ENCODE data around the gene LENG1.
"Not testable (repeated sequence)": the region's sequence is repeated elsewhere in the genome, so short reads cannot be mapped to it uniquely, and the experiment has no call there.

The LENG1 gene

DNA sequence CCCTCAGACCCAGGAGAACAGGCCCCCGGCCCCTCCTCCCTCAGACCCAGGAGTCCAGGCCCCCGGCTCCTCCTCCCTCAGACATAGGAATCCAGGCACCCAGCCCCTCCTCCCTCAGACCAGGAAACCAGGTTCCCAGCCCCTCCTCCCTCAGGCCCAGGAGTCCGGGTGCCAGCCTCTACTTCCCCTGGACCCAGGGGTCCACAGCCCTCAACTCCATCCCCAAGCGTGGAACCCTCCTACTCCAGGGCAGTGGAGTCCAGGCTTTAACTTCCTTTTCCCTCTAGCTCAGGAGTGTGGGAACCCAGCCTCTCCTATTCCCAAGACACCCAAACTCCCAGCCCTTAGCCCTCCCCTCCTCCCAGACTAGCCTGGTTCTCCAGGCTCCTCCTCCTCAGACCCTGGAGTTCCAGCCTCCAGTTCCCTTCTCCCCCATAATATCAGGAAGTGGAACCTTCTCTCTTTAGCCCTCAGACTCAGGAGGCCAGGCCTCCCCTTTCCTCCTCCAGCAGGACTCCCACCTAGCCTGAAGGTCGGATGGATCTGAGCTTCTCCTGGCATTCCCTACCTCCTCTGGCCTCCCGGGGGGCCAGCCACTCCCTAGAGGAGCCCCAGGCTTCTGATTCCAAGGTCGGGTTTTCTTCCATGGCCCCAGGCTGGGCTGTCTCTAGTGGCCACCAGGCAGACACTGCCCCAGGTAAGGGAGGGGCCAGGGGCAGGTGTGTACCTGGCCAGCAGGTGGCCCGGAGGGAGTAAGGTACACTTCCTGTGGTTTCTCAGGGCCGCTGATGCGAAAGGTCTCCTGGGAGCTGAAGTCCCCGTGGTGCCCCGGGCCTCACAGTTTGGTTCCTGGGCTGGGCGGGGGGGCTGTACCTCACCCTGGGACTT, 13.2 kb upstream of the LENG1 start, which contains the start of gene TMC4:
Gene TMC4, minus strand, starts transcription at position 690 of the 888 bp plus-strand sequence. Its CDS starts 43 bp downstream, at position 647.
- Histone ChIP-seq H3K9ac (ENCODE audit: low read depth, low read length) (no peak within 1 kb of the TSS), H3K4me2 (ENCODE audit: low read length) (no peak within 1 kb of the TSS), H3K4me3 (ENCODE audit: low read length) (no peak within 1 kb of the TSS), H3K36me3 (ENCODE audit: insufficient read depth, low read length) (peaks cover 7% of the 10 kb centered on the region), H3K4me1 (ENCODE audit: control insufficient read depth, insufficient read depth, low read length) (peaks cover 3% of the 10 kb centered on the region), H3K27me3 (ENCODE audit: control insufficient read depth, insufficient read depth, low read length) (no peaks in the 10 kb centered on the region), H3K9me3 (replicated peaks; ENCODE audit: low read length) (no peaks in the 10 kb centered on the region)

DNA sequence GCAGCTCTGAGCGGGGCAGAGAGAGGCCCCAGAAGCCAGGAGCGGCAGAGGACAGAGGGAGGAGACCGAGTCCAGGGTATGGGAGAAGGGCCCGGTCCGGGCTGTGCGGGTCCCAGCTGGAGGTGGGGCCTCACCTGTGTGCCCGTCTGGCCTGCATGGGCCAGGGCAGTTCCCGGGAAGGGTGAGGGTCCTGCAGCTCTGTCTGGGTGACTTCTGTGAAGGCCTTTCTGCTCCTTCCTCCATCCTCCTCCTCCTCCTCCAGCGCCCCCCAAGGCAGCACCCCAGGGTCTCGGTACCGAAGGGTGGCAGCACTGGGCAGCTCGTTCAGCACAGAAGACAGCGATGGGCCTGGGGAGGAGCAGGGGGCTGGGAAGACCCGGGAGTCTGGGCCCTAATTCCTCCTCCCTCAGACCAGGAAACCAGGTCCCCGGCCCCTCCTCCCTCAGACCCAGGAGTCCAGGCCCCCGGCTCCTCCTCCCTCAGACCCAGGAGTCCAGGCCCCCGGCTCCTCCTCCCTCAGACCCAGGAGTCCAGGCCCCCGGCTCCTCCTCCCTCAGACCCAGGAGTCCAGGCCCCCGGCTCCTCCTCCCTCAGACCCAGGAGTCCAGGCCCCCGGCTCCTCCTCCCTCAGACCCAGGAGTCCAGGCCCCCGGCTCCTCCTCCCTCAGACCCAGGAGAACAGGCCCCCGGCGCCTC, 12.4 kb upstream of the LENG1 start:
- H3K27me3 ChIP-seq (ENCODE audit: control insufficient read depth, insufficient read depth, low read length); H3K4me1 ChIP-seq (ENCODE audit: control insufficient read depth, insufficient read depth, low read length); H3K4me2 ChIP-seq (ENCODE audit: low read length); H3K9me3 ChIP-seq (replicated peaks; ENCODE audit: low read length); H3K9ac ChIP-seq (ENCODE audit: low read depth, low read length); H3K36me3 ChIP-seq (ENCODE audit: insufficient read depth, low read length); H3K4me3 ChIP-seq (ENCODE audit: low read length): not testable (repeated sequence)

DNA sequence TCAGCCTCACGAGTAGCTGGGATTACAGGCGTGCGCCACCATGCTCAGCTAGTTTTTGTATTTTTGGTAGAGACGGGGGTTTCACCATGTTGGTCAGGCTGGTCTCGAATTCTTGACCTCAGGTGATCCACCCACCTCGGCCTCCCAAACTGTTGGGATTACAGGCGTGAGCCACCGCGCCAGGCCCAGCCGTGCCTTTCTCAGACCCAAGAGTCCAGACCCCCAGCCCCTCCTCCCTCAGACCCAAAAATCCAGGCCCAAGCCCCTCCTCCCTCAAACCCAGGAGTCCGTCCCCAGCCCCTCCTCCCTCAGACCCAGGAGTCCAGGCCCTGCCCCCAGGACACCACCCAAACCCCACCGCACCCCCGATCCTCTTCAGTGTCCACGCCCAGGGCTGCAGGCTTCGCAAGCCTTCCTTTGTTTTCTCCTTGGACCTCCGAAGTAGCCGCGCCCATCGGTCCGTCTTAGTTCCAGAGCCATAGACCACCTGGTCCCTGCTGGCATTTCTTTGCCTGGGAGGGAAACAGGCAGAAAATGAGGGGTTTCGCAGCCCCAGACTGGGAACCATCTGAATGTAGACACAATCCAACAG, 9.7 kb upstream of the LENG1 start:
- H3K9me3 ChIP-seq (replicated peaks; ENCODE audit: low read length) = no peaks in the 10 kb centered on the region
- H3K27me3 ChIP-seq (ENCODE audit: control insufficient read depth, insufficient read depth, low read length) = no peaks in the 10 kb centered on the region
- no peaks in the 10 kb centered on the region for H3K36me3 ChIP-seq (ENCODE audit: insufficient read depth, low read length)
- H3K4me1 ChIP-seq (ENCODE audit: control insufficient read depth, insufficient read depth, low read length) = peaks cover 3% of the 10 kb centered on the region
- no peak overlapping the region for H3K4me3 ChIP-seq (ENCODE audit: low read length)
- no peak overlapping the region for H3K4me2 ChIP-seq (ENCODE audit: low read length)
- no peak overlapping the region for H3K9ac ChIP-seq (ENCODE audit: low read depth, low read length)

DNA sequence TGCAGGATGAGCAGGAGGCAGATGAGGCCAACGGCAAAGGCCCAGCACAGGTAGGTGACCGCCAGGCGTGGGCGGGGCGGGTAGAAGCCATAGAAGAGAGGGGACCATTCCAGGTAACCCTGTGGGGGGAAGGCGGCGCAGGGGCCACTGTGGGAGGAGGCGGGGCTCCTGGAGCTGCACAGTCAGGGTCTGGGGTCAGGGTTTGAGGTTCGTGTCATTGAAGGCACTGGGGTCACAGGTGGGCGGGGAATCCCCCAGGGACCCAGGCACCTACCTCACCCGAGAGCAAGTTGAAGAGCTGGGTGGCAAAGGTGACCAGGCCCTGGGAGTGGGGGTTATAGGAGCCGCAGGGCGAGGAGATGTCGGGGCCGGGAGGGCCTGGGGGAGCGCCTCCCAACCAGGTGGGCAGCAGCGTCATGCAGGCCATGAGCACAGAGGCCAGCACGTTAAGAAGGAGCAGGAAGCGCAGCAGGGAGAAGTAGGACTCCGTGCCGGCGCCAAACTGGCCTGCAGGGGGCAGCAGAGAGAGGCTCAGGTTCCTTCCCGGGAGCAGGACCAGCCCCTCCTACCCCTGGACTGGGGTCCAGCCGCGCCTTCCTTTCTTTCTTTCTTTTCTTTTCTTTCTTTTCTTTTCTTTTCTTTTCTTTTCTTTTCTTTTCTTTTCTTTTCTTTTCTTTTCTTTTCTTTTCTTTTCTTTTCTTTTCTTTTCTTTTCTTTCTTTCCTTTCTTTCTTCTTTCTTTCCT, 8.8 kb upstream of the LENG1 start:
- no peak overlapping the region for H3K4me3 ChIP-seq (ENCODE audit: low read length)
- H3K9me3 ChIP-seq (replicated peaks; ENCODE audit: low read length) = no peaks in the 10 kb centered on the region
- H3K4me1 ChIP-seq (ENCODE audit: control insufficient read depth, insufficient read depth, low read length) = peaks cover 3% of the 10 kb centered on the region
- no peaks in the 10 kb centered on the region for H3K27me3 ChIP-seq (ENCODE audit: control insufficient read depth, insufficient read depth, low read length)
- no peak overlapping the region for H3K9ac ChIP-seq (ENCODE audit: low read depth, low read length)
- H3K4me2 ChIP-seq (ENCODE audit: low read length) = peak overlapping the region; percentile 42
- H3K36me3 ChIP-seq (ENCODE audit: insufficient read depth, low read length) = no peaks in the 10 kb centered on the region

DNA sequence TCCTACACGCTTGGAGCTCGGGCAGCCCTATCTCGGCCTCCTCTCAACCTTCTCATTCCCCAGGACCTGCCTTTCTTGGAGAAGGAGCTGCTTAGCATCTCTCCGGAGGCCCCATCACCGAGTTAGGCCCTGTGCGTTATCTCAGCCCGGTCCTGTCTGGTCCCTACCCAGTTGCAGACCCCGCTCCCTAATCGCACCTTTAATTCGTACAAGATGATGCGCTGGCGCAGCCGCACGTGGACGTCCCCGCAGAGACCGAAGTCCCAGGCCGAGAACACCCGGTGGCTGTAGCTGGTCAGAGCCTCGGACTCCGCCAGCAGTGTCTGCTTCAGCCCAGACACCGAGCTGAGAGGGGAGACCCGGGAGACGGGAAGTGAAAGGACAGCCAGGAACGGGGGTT, 5.7 kb upstream of the LENG1 start:
- Histone ChIP-seq H3K9me3 (replicated peaks; ENCODE audit: low read length) (no peaks in the 10 kb centered on the region), H3K4me1 (ENCODE audit: control insufficient read depth, insufficient read depth, low read length) (peaks cover 12% of the 10 kb centered on the region), H3K4me3 (ENCODE audit: low read length) (no peak overlapping the region), H3K36me3 (ENCODE audit: insufficient read depth, low read length) (no peaks in the 10 kb centered on the region), H3K4me2 (ENCODE audit: low read length) (no peak overlapping the region), H3K27me3 (ENCODE audit: control insufficient read depth, insufficient read depth, low read length) (no peaks in the 10 kb centered on the region), H3K9ac (ENCODE audit: low read depth, low read length) (no peak overlapping the region)

DNA sequence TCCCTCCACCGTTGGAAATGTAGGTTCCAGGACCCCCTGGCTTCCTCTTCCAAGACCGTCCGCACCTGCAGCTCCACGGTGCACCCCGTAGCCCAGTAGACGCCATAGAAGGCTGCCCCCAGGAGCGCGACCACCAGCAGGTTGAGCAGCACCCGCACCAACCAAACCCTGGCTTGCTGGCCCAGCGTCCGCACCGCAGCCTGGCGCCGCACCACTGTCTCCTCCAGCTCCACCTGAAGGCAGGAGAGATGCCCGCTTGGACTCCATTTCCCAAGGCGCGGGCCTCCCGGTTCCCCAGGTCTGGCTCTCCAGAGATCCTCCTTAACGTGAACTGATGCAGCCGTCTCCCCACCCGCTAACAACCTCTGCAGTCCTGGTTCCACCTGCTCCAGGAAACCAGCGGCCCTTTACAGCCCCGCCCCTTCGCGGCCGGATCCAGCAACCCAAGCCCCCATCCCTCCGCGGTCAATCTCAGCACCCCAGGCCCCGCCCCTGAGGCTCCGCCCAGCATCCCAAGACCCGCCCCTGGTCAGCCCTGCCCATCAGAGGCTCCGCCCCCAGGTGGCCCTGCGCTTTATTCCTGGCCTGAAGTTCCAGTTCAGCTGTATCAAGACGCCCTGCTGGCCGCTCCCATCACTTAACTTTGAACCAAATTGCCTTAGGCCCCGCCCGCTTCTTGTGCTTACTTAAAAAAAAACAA, 5.0 kb upstream of the LENG1 start:
- H3K36me3 ChIP-seq (ENCODE audit: insufficient read depth, low read length) = no peaks in the 10 kb centered on the region
- H3K4me1 ChIP-seq (ENCODE audit: control insufficient read depth, insufficient read depth, low read length) = peaks cover 13% of the 10 kb centered on the region
- no peaks in the 10 kb centered on the region for H3K27me3 ChIP-seq (ENCODE audit: control insufficient read depth, insufficient read depth, low read length)
- no peak overlapping the region for H3K9ac ChIP-seq (ENCODE audit: low read depth, low read length)
- H3K4me3 ChIP-seq (ENCODE audit: low read length) = no peak overlapping the region
- H3K4me2 ChIP-seq (ENCODE audit: low read length) = no peak overlapping the region
- H3K9me3 ChIP-seq (replicated peaks; ENCODE audit: low read length) = no peaks in the 10 kb centered on the region

DNA sequence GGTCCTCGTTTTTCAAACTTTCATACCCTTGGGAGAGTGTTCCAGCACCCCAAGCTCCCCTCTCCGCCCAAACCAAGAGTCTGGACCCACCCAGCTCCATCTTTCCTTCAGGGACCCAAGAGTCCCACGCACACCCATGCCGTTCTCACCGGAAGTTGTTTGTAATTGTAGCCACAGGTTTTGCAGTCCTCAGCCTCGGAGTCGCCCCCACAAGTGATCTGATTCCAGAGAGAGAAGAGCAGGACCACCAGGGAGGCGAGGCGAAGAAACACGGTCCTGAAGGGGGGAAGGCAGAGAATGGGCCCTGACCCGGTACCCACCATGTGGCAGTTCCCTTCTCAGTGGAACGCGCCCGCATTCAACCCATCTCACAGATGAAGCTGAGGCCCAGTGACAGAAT, 3.4 kb upstream of the LENG1 start:
- Histone ChIP-seq H3K9ac (ENCODE audit: low read depth, low read length) (no peak overlapping the region), H3K4me3 (ENCODE audit: low read length) (peak overlapping the region; percentile 66), H3K4me2 (ENCODE audit: low read length) (peak overlapping the region; percentile 80), H3K27me3 (ENCODE audit: control insufficient read depth, insufficient read depth, low read length) (no peaks in the 10 kb centered on the region), H3K4me1 (ENCODE audit: control insufficient read depth, insufficient read depth, low read length) (peaks cover 24% of the 10 kb centered on the region), H3K9me3 (replicated peaks; ENCODE audit: low read length) (no peaks in the 10 kb centered on the region), H3K36me3 (ENCODE audit: insufficient read depth, low read length) (peaks cover 5% of the 10 kb centered on the region)

DNA sequence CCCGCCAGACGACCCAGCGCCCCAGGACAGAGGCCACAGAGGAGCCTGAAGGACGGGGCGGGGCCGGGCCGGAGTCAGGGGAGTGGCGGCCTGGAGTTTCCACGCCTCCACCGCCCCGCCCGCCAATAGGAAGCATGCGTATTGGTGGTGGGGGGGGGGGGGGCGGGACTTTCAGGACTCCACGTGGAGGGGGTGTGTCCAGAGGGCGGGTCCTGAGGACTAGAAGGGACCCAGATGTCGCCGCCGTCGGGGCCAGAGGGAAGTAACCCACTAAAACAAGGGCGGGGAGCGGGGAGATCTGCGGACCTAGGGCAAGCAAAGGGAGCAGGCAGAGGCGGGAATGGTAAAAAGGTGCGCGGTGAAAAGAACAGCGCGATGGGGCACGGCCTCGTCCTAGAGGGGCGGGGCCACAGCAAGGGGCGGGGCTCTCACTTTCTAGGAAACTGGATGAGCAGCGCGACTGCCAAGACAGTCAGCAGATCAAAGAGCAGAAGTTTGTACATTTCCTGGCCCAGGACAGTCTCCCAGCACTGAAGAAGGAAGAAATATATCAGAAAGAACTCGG, 2.8 kb upstream of the LENG1 start:
- Histone ChIP-seq H3K9ac (ENCODE audit: low read depth, low read length) (no peak overlapping the region), H3K36me3 (ENCODE audit: insufficient read depth, low read length) (peaks cover 6% of the 10 kb centered on the region), H3K4me3 (ENCODE audit: low read length) (peak overlapping the region; percentile 66), H3K4me1 (ENCODE audit: control insufficient read depth, insufficient read depth, low read length) (peaks cover 24% of the 10 kb centered on the region), H3K4me2 (ENCODE audit: low read length) (peak overlapping the region; percentile 80), H3K9me3 (replicated peaks; ENCODE audit: low read length) (no peaks in the 10 kb centered on the region), H3K27me3 (ENCODE audit: control insufficient read depth, insufficient read depth, low read length) (no peaks in the 10 kb centered on the region)

DNA sequence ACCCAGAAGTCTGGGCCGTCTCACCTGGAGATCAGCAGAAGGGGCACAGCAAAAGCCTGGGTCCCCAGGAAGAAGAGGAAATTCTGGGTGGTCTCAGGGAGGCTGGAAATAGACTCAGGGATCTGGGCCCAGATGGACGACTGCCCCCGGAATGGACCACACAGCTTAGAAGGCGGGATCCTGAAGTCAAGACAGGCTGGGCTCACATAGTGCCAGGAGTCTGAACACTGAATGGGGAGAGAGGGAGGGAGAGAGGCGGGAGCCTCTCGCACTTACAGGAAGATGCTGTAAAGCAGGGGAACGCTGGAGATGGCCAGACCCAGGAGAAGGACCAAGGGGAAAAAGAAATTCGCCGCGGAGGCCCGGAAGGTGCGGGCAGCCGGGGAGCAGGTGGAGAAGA, 1.3 kb upstream of the LENG1 start:
- Histone ChIP-seq H3K9ac (ENCODE audit: low read depth, low read length) (peak overlapping the region; percentile 83), H3K27me3 (ENCODE audit: control insufficient read depth, insufficient read depth, low read length) (no peaks in the 10 kb centered on the region), H3K36me3 (ENCODE audit: insufficient read depth, low read length) (peaks cover 19% of the 10 kb centered on the region), H3K4me3 (ENCODE audit: low read length) (peak overlapping the region; percentile 75), H3K9me3 (replicated peaks; ENCODE audit: low read length) (no peaks in the 10 kb centered on the region), H3K4me1 (ENCODE audit: control insufficient read depth, insufficient read depth, low read length) (peaks cover 24% of the 10 kb centered on the region), H3K4me2 (ENCODE audit: low read length) (peak overlapping the region; percentile 95)

DNA sequence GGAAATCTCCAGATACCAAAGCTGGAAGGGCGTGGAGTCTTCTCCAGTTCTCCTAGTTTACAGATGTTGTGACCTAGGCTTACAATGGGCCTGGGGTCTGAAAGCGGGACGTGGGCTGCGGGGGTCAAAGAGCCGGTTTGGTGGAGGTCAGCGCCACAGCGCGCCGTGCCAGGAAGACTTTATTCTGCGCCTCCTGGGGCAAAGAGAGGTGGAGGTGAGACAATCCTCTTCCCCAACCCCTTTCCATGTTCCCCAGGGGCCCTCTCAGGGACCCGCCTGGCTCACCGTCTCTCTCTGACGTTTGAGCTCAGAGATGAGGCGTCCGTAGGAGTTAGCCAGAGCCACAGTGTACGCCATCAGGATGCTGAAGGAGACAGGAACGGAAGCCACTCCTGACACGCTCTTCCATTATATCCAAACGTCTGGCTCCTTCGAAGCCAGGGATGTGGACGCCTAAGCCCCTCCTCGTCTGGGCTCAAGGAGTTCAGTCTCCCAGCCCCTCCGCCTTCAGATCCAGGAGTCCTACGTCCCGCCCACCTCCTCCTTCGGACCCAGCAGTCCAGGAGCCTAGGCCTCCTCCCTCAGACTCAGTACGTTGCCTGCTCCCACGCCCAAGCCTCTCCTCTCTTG, 776 bp upstream of the LENG1 start:
- peaks cover 21% of the 10 kb centered on the region for H3K36me3 ChIP-seq (ENCODE audit: insufficient read depth, low read length)
- H3K4me1 ChIP-seq (ENCODE audit: control insufficient read depth, insufficient read depth, low read length) = peaks cover 24% of the 10 kb centered on the region

More for the DNA sequence above, 776 bp upstream of the LENG1 start:
- Histone ChIP-seq H3K9ac (ENCODE audit: low read depth, low read length) (peak overlapping the region; percentile 83), H3K4me2 (ENCODE audit: low read length) (peak overlapping the region; percentile 95), H3K4me3 (ENCODE audit: low read length) (peak overlapping the region; percentile 75), H3K27me3 (ENCODE audit: control insufficient read depth, insufficient read depth, low read length) (no peaks in the 10 kb centered on the region), H3K9me3 (replicated peaks; ENCODE audit: low read length) (no peaks in the 10 kb centered on the region)
